HG03432 (cell line): ENCODE data around the gene GPHA2.

Experiments used
- ATAC-seq: cut with Tn5 transposase; IDR thresholded peaks from one replicate; pipeline ENCODE4 v1.9.1; 2021; ENCODE audit warnings: mild to moderate bottlenecking, moderate library complexity; ENCODE audit not compliant: unreplicated experiment

Gene GPHA2

GRCh38 chr11:64892838-64893193, 42.9 kb downstream of the GPHA2 start:
- no peak for ATAC-seq

- no peak for ATAC-seq
These were observed 43.3 kb downstream of the GPHA2 start for GRCh38 chr11:64892411-64892831.

GRCh38 chr11:64891880-64892279, 43.8 kb downstream of the GPHA2 start:
- no peak for ATAC-seq

GRCh38 chr11:64891215-64891848, 44.4 kb downstream of the GPHA2 start:
- ATAC-seq, result no peak

- ATAC-seq, result no peak
These were observed 45.2 kb downstream of the GPHA2 start for GRCh38 chr11:64890522-64890939.

- ATAC-seq, result no peak
These were observed 46.8 kb downstream of the GPHA2 start for GRCh38 chr11:64888729-64889511.

- no peak for ATAC-seq
These were observed 47.3 kb downstream of the GPHA2 start for GRCh38 chr11:64888406-64888728.

- ATAC-seq, result peak; percentile 82
These were observed 47.8 kb downstream of the GPHA2 start for GRCh38 chr11:64887757-64888405.

- ATAC-seq, result no peak
These were observed 48.4 kb downstream of the GPHA2 start for GRCh38 chr11:64887234-64887756.

GRCh38 chr11:64885367-64886286, 50.1 kb downstream of the GPHA2 start:
- no peak for ATAC-seq
